MV-4-11 (cell line): ENCODE results near the gene FOXA1.

Source experiments
- DNase-seq: peaks from one replicate; lab custom pipeline; 2025; lab: John Stamatoyannopoulos, UW

The FOXA1 gene

GRCh38 chr14:37594971-37595808, at the start of gene FOXA1, which contains the start of gene TTC6:
Gene FOXA1, minus strand, starts transcription at chr14:37595249. Its CDS starts 277 bp downstream, at chr14:37594972.
Gene TTC6, plus strand, starts transcription at chr14:37595629. Its CDS starts 26,436 bp downstream, at chr14:37622065.
- DNase-seq, result no peak

GRCh38 chr14:37643701-37644100, 48.7 kb upstream of the FOXA1 start:
- no peak for DNase-seq

GRCh38 chr14:37642125-37642524, 47.1 kb upstream of the FOXA1 start:
- DNase-seq, result no peak

GRCh38 chr14:37641117-37641516, 46.1 kb upstream of the FOXA1 start:
- DNase-seq, result no peak

GRCh38 chr14:37638599-37638998, 43.5 kb upstream of the FOXA1 start:
- no peak for DNase-seq

- no peak for DNase-seq
Observed at GRCh38 chr14:37637341-37637740, 42.3 kb upstream of the FOXA1 start.

- DNase-seq, result no peak
Observed at GRCh38 chr14:37625597-37626595, 30.8 kb upstream of the FOXA1 start.

GRCh38 chr14:37623971-37624370, 28.9 kb upstream of the FOXA1 start:
- DNase-seq, result no peak

- DNase-seq, result no peak
Observed at GRCh38 chr14:37623426-37623951, 28.4 kb upstream of the FOXA1 start.

GRCh38 chr14:37622231-37622923, 27.3 kb upstream of the FOXA1 start:
- DNase-seq, result no peak

GRCh38 chr14:37620856-37621255, 25.8 kb upstream of the FOXA1 start:
- no peak for DNase-seq

GRCh38 chr14:37618498-37619028, 23.5 kb upstream of the FOXA1 start:
- DNase-seq, result no peak

GRCh38 chr14:37617864-37618365, 22.9 kb upstream of the FOXA1 start:
- no peak for DNase-seq

GRCh38 chr14:37616853-37617252, 21.8 kb upstream of the FOXA1 start:
- no peak for DNase-seq

- no peak for DNase-seq
Observed at GRCh38 chr14:37615582-37616289, 20.7 kb upstream of the FOXA1 start.

- DNase-seq, result no peak
Observed at GRCh38 chr14:37610945-37611523, 16.0 kb upstream of the FOXA1 start.

- DNase-seq, result no peak
Observed at GRCh38 chr14:37608649-37609048, 13.6 kb upstream of the FOXA1 start.

GRCh38 chr14:37606678-37607077, 11.6 kb upstream of the FOXA1 start:
- no peak for DNase-seq

- DNase-seq, result no peak
Observed at GRCh38 chr14:37603688-37604251, 8.7 kb upstream of the FOXA1 start.
